Superior temporal gyrus (tissue), 1 donor: Measurements from ENCODE around the gene COG5.
A peak's percentile ranks its signal among the peaks of the same experiment; 100 is the strongest.

Experiments
- DNase-seq: peaks from one replicate; pipeline ENCODE4 v3.0.0-alpha.2; 2016; ENCODE audit errors: extremely low spot score

The COG5 gene

DNA sequence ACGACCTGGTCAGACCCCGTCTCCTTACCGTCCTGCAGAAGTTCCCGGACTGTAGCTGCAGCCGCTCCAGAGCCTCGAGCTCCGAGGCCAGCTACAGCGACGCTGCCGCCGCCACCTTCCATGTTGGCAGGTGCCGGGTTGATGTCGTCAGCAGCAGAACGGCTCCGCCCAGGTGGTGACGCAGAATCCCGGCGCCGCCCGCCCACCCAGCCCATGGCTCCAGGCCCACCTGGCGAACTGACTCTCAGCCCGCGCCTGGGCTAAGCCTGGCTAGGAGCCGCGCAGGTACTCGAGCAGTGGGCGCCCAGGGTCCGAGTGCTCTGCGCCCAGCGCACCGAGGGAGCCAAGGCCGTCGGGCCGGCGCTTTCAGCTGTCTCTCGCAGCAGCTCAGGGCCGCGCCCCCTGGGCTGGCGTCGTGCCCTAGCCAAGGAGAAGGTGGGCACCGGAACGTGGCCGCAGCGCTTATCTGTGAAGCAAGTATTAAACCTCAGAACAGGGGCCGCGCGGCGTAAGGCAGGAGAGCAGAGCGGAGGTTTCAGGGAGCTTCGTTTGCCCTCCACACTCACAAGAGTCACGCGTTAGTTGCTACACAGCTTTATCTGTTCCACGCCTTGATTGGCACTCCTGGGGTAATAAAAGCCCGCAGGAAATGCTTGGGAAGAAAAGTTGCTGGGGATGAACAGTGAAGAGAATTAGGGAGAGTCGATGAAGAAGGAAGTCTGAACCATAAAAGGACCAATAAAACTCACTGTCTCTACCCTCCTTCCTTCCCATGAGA is at the start of gene COG5, which contains the start of gene DUS4L:
COG5 (minus strand) TSS at position 146 of the 778 bp plus-strand sequence; CDS start at position 122, 24 bp downstream.
DUS4L (plus strand) TSS at position 197 of the 778 bp plus-strand sequence. CDS start 3,100 bp downstream, outside the sequence.
- peak; percentile 79 for DNase-seq

DNA sequence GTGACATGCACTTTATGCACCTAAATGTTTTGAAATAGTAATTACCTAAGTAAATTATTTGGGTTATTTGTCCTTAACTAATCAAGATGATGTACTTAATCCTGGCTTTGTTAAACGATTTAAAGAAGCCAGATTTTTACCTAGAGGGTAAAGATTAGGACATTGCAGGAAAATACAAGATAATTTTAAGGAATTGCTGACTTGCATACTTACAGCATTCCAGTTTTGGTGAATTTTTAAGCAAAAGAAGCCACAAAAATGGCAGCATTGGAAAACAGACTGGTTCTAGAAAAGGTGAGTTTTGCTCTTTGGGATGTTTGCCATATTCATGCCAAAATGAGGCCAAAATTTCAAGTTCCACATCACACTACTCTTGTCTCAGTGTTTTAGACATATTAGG is 49.7 kb upstream of the COG5 start:
- DNase-seq: no peak

DNA sequence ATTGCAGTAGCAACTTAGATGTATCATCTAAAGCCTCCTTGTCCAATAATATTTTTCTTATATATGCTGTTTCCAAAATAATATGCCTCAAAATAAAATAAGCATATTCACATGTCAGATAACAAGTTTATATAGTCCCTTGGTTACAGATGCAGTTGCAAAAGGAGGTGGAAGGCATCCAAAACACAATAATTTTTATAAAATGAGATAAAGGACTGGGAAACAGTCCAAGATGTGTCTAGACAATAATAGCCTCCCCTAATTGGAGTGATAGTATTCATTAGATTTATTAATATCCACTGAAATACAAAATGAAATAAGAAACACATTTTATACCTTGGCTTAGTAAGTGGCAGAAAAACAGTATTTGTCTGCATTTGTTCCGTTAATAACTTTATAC is 46.6 kb upstream of the COG5 start:
- no peak for DNase-seq

DNA sequence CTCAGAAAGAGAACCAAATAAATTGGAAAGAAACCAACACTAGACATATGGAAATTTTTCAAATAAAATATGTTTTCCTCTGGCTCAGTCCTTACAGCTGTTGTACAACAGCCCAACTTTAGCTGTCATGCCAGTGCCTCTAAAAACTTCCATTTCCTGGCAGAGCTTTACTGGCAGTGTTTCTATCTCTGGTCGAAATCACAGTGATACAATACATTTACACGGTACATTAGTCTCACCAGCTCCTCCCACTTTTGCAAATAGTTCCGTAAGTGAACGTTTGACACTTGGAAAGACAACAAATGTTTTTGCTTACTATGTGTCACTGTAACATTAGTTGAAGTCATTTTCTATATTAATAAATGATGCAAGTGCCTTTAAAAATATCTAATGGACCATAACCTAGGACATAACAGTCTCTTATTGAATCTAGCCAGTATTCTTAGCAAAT is 46.1 kb upstream of the COG5 start:
- DNase-seq: peak; percentile 16

DNA sequence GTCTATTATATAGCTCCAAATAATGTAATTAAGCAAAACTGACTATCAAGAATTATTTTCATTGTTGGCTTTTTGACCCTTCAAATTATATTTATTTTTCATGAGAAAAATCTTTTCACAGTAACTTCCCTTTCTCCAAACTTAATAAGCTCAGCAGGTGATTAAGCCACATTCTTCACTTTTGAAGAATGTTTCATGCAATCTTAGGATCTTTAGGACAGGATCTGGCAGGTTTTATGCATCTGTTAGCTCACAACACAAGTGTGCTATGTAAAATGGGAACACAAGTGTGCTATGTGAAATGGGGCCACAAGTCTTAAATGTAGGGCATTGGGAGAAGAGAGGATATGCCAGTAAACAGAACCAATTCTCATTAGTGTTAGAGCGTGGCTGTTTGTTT is 42.6 kb upstream of the COG5 start:
- no peak for DNase-seq

DNA sequence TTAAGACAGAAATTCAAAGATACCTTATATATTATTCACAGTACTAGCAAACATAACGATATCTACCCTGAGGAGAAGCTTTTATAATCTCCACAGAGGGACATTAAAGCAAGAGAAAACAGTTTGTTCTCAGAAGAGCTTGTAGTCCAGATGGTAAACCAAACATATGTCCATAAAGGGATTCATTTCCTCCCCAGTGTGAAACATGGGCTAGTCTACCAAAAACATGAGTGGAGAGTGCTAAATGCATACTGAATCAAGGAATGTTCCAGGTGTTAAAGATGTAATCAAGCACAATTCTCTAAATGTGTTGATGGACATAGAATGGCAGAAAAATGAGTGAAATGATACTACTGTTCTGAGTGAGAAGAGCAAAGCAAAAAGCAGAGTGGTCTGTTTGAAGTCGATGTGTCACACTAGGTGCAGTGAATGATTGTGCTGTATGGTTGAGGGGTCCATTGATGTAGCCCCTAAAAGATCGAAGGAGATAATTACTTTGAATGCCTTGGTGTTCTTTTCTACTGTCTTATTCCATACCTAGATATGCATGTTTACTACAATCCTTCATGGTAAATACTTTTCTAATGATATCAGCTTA is 41.6 kb upstream of the COG5 start:
- peak; percentile 71 for DNase-seq

DNA sequence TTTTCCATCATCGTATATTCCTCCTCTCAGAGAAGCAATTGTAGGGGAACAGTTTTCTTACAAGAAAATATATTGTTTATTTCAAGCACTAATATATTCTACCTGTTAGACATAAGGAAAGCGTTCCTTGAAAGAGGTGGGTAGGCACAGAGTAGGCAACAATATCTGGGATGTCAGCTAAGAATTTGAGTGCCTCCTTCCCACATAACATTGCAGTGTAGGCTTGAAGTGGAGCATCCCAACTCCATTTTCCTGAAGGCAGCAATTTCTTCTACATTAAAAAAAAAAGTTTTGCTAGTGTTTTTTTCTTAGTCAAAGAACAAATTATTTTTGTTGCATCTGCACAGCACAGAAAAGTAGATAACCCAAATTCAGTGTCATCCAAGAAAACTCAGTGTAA is 37.1 kb upstream of the COG5 start:
- DNase-seq: no peak

DNA sequence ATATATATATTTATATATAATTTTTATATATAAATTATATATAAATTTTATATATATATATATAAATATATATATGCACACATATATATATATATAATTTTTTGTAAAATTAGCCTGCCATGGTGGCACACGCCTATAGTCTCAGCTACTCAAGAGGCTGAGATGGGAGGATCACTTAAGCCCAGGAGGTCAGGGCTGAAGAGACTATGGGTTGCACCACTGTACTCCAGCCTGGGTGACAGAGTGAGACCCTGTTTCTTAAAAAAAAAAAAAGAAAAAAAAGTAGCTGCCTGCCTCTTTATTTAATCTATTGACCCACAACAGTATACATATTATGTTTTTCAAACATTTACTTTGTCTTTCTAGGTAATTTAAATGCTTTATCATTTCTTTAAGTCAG is 35.5 kb upstream of the COG5 start:
- DNase-seq: no peak

DNA sequence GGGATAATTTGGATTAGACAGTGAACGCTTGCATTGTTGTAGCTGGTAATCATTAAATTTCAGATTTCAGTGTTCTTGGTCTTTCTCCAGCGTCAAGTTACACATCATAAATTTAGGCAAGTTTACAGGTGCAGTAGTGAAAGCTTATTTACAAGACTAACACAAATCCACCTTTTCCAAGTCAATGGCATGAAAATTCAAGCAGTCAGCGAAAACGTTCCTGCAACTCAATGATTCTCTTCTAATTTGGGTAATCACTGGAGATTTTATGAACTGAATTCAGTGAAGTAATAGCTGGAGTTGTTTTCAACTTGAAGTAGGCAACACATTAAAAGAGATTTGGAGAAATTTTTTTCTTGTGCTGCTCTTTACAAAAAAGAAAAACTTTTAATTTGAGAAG is 34.2 kb upstream of the COG5 start:
- DNase-seq: no peak

DNA sequence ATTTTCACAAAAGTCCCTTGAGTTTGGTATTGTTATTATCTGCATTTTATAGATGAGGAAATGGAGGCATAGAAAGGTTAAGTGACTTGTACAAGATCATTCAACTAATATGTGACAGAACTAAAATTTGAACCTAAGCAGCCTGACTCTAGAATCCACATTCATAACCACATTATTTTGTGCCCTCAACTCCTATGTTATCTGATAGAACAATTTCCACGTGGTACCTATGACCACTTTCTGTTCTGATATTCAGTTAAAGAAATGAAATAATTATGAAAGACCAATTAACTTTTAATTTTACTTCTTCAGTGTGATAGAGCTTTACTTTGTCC is 33.8 kb upstream of the COG5 start:
- DNase-seq: no peak

DNA sequence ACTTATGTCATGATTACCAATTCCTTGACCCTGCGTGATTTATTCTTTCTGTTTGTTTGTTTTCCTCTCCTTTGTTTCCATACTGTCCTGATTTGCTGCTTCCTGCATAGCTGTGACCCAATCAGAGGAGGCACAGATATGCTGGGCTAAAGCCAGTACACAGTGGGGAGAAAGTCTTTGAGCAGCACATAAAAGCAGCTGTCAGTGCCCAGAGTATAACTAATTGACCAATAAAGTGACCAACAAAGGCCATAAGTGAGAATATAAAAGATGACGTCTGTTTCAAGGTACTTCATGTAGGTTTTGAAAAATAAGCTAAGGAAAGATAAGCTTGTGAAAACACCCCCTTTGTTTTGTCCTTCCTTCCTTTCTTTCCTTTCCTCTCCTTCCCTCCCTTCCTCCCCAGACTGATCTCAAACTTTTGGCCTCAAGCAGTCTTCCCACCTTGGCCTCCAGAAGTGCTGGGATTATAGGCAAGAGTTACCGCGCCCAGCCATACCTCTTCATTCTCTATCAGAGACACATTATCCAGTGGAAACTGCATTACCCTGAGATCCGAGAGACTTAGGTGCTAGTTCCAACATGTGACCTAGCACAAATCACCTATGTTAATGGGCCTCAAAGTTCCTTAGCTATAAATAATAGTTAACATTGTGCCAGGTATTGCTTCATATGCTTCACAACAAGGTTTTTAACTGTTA is 33.3 kb upstream of the COG5 start:
- no peak for DNase-seq

DNA sequence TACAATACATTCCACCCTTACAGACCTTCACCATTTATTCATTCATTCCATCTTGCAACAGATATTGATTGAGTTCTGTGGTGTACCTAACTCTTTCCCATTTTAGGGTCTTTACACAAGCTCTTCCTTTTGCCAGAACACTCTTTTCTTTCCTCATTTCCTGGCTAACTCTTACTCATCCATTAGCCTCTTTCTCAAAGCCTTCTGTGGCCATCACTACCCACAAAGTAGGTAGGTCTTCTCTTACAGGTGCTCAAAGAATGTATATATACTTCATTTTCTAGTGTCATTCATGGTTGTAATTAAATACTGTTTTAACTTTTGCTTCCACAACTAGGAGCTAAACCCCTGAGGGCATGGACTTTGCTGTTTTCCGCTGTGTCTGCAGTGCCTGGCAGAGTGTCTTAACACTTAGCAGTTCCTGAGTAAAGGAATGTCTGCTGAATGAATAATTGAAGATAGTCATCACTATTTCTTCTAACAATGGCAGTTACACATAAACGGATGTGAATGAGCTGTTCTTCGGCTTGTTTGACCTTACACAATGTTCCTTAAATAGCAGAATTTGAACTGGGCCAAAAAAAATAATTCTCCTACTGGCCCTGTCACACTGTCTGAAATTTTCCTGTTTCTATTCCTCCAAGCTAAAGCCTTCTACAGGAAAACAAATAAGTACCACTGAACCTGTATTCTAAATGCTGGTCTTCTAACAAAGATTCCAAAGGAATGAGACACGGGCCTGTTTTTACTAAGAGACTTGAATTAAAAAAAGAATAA is 31.4 kb upstream of the COG5 start:
- no peak for DNase-seq

DNA sequence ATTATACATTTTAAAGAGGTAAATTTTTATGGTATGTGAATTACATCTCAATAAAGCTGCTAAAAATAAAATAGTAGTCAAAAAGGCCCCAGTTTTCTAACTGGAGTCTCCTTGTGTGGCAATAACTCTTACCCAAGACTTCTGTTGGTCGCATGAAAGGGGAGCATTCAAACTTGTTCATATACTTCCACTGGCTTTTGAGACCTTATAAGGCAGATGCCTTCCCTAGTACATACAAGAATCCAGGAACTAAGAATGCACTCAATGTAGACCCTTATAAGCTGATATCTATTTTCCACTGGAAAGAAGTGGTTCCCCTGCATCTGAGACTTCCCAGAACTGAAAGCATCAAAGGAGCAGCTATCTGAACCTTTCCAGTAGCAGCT is 29.3 kb upstream of the COG5 start:
- DNase-seq: no peak

DNA sequence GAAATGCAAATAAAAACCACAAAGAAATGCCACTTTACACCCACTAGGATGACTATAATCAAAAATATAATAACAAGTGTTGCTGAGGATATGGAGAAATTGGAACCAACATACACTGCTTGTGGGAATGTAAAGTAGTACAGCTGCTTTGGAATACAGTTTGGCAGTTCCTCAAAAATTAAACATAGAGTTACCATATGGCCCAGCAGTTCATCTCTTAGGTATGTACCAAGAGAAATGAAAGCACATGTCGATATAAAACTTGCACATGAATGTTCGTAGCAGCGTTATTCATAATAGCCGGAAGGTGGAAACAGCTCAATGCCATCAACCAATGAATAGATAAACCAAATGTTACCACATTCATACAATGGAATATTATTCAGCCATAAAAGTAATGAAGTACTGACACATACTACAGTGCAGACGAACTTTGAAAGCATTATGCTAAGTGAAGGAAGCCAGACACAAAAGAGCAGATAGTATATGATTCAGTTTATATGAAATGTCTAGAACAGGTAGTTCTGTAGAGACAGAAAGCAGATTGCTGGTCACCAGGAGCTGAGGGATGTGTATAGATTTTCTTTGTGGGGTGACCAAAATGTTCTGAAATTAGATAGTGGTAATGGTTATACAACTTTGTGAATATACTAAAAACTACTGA is 28.8 kb upstream of the COG5 start:
- no peak for DNase-seq

DNA sequence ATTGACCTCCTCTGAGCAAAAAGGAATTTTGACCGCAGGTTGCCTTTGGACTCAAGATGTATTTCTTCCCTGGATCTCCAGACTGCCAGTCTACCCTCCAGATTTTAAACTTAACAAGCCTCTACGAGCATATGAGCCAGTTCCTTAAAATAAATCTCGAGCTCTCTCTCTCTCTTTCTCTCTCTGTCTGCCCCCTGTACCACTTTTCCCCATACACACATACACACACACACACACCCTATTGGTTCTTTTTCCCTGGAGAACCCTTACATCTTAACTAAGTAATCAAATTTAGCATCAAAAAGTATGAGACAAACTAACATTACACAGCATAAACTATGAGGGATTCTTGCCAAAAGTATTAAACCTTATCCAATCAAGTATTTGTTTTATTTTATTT is 27.7 kb upstream of the COG5 start:
- DNase-seq: no peak

DNA sequence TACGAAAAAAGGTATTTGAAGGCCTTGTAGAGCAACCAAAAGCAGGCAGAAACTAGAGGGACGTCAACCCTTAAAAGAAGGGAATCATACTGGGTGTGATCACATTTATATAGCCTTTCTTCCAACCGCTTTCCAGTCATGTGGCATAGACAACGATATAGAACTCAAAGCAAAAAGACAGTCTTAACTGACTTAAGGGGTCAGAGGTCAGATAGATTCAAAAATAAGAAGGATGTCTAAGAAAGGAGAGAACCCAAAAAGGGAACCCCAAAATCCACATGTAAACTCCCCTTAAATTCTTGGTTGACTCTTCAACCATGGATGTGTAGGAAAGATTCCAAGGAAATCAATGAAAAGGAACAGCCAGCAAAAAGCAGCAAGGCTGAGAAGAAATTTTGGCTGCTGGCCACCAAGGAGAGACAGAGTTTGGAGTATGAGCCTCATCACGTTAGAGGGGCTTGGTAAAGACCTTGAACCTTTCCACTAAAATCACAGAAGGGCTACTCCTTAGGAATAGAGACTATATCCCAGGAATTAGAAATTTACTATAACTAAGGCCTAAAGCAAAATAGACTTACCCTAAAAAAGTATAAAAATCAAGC is 24.9 kb upstream of the COG5 start:
- DNase-seq: no peak

DNA sequence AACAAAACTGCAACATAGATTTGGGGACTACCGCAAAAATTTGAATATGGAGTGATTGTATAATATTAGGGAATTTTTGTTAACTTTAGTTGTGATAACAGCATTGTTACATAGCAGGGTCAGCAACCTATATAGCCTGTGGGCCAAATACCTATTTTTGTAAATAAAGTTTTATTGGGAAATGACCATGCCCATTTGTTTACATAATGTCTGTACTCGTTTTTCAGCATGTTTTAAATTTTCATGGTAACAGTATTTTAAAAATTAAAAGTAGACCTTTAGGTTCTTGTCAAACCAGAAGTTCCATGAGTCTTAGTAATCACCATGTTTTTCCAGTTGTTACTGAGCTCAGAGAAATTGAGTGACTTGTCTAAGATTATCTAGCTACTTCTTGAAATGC is 21.0 kb upstream of the COG5 start:
- DNase-seq: no peak

DNA sequence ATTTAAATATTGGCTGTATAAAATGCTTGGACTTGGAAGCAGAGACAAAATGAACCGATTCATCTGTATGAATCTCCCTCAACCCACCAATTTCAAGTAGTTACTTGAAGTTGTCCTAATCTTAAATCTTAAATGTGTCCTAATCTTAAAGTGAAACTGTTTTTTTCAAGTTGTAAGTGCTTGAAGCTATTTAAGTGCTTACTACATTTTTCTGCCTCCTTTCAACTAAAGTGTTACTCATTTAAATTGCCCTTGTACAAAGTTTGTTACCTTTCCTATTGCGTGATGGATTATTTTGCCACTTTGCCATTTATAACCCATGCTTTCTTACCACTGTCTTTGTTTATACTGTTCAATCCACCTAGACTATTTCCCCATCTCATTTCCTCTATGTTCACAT is 19.2 kb upstream of the COG5 start:
- DNase-seq: no peak

DNA sequence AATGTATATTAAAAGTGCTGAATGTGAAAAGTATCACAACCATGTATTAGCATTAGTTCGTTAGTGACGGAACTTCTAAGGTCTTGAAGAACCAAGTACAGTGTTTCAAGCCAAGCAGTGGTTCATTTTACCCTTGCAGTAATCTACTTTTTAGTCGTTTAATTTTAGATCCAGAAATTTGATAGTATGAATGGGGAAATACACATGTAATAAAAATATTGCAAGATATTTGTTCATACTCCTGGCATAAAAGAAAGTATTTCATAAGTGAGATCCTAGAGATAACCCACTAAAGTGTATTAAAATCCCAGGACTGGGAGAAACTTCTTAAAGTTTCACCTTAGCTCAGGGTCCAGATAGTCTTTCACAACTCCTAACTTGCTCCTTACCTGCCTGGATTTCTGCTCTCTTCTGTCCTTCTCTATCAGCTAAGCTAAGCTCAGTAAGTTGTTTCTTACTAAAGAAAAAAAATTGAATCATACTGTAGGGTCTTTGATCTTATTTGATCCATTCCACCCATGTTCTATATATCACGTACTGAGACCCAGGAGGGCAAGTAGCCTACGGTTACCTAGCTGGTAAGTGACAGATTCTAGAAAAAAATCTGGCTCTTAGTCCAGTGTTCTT is 17.8 kb upstream of the COG5 start:
- no peak for DNase-seq

DNA sequence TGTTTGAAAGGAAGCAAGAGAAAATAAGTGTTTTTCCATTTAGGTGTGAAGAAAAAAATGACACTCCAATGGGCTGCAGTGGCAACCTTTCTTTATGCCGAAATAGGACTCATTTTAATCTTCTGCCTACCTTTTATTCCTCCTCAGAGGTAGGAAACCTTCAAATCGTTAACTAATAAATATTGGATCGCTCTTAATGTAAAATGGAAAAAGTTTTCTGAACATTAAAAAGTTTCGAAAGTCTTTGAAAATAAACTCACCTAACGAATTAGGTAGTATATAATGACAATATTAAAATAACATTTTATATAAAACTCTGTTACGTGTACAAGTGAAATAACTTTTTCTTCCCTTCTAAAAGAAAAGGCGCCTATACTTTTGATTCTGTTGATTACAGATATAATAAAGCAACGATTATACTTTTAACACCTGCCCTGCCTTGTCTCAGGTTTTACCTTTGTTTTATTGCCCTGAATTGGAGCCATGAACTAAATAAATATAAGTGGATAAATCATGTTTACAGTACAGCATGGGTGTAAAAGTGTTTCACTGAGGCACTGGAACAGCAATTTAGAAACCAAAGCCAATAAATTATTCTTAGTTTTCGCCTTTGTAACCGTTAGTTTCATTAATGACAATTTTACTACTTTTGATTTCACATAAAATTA is 17.1 kb upstream of the COG5 start:
- DNase-seq: no peak
